Measurements from ENCODE around the gene PDE2A.

Gene PDE2A

GRCh38 chr11:72673943-72674828 lies at the start of gene PDE2A:
PDE2A (minus strand) TSS chr11:72674422; CDS start chr11:72674207, 215 bp downstream.
- FAIRE-seq (no peak), DNase-seq (ENCODE audit: low spot score) (no peak)

- DNase-seq (ENCODE audit: low spot score) (no peak), FAIRE-seq (no peak)
Observed at GRCh38 chr11:72723508-72723907, 49.3 kb upstream of the PDE2A start.

GRCh38 chr11:72722050-72722748 lies 48.0 kb upstream of the PDE2A start:
- FAIRE-seq (no peak), DNase-seq (ENCODE audit: low spot score) (peak; percentile 92)

GRCh38 chr11:72721689-72722049 lies 47.4 kb upstream of the PDE2A start:
- no peak for DNase-seq (ENCODE audit: low spot score)
- no peak for FAIRE-seq

GRCh38 chr11:72721276-72721675 lies 47.1 kb upstream of the PDE2A start:
- FAIRE-seq (no peak), DNase-seq (ENCODE audit: low spot score) (no peak)

- FAIRE-seq (no peak), DNase-seq (ENCODE audit: low spot score) (no peak)
Observed at GRCh38 chr11:72720784-72721183, 46.6 kb upstream of the PDE2A start.

GRCh38 chr11:72720047-72720446 lies 45.8 kb upstream of the PDE2A start:
- DNase-seq (ENCODE audit: low spot score) (no peak), FAIRE-seq (no peak)

- DNase-seq (ENCODE audit: low spot score) (no peak), FAIRE-seq (no peak)
Observed at GRCh38 chr11:72719551-72719950, 45.3 kb upstream of the PDE2A start.

GRCh38 chr11:72719144-72719543 lies 44.9 kb upstream of the PDE2A start:
- DNase-seq (ENCODE audit: low spot score) (no peak), FAIRE-seq (no peak)

- DNase-seq (ENCODE audit: low spot score), result no peak
- no peak for FAIRE-seq
Observed at GRCh38 chr11:72718101-72718501, 43.9 kb upstream of the PDE2A start.

- DNase-seq (ENCODE audit: low spot score), result no peak
Observed at GRCh38 chr11:72716788-72717435, 42.7 kb upstream of the PDE2A start.

GRCh38 chr11:72716290-72716689 lies 42.1 kb upstream of the PDE2A start:
- DNase-seq (ENCODE audit: low spot score), result no peak
- FAIRE-seq, result no peak

More at GRCh38 chr11:72716788-72717435, 42.7 kb upstream of the PDE2A start:
- no peak for FAIRE-seq

GRCh38 chr11:72712841-72713240 lies 38.6 kb upstream of the PDE2A start:
- DNase-seq (ENCODE audit: low spot score) (no peak), FAIRE-seq (no peak)

- no peak for DNase-seq (ENCODE audit: low spot score)
- no peak for FAIRE-seq
Observed at GRCh38 chr11:72712168-72712751, 38.0 kb upstream of the PDE2A start.

GRCh38 chr11:72711141-72711540 lies 36.9 kb upstream of the PDE2A start:
- no peak for DNase-seq (ENCODE audit: low spot score)
- no peak for FAIRE-seq

- no peak for FAIRE-seq
- no peak for DNase-seq (ENCODE audit: low spot score)
Observed at GRCh38 chr11:72710278-72710677, 36.1 kb upstream of the PDE2A start.

GRCh38 chr11:72709478-72710238 lies 35.4 kb upstream of the PDE2A start:
- FAIRE-seq (no peak), DNase-seq (ENCODE audit: low spot score) (no peak)

GRCh38 chr11:72707032-72707431 lies 32.8 kb upstream of the PDE2A start:
- FAIRE-seq (no peak), DNase-seq (ENCODE audit: low spot score) (no peak)

GRCh38 chr11:72706579-72706978 lies 32.4 kb upstream of the PDE2A start:
- DNase-seq (ENCODE audit: low spot score) (no peak), FAIRE-seq (no peak)

GRCh38 chr11:72705442-72706365 lies 31.5 kb upstream of the PDE2A start:
- no peak for FAIRE-seq
- no peak for DNase-seq (ENCODE audit: low spot score)

Data from urothelium cell line (cell line).